Neuron (in vitro differentiated cells): ENCODE measurements around the gene PCMT1.

Experiments
- H2AFZ ChIP-seq: one replicate; pipeline ENCODE4 v1.6.1; 2013; ENCODE audit warnings: low read depth, mild to moderate bottlenecking, inconsistent platforms, low read length, moderate library complexity
- H3K27me3 ChIP-seq: one replicate; pipeline ENCODE4 v1.6.1; 2013; ENCODE audit warnings: low read length; ENCODE audit not compliant: insufficient read depth
- H3K36me3 ChIP-seq: one replicate; pipeline ENCODE4 v1.6.1; 2013; ENCODE audit warnings: low read length; ENCODE audit not compliant: insufficient read depth
- H3K4me1 ChIP-seq: one replicate; pipeline ENCODE4 v1.6.1; 2013; ENCODE audit warnings: low read length; ENCODE audit not compliant: insufficient read depth
- H3K4me3 ChIP-seq: 2 replicates; pipeline ENCODE4 v1.5.1; 2013; ENCODE audit warnings: mild to moderate bottlenecking, low read length, moderate library complexity
- H3K9me3 ChIP-seq: one replicate; pipeline ENCODE4 v1.6.1; 2013; ENCODE audit warnings: low read length

The PCMT1 gene

DNA sequence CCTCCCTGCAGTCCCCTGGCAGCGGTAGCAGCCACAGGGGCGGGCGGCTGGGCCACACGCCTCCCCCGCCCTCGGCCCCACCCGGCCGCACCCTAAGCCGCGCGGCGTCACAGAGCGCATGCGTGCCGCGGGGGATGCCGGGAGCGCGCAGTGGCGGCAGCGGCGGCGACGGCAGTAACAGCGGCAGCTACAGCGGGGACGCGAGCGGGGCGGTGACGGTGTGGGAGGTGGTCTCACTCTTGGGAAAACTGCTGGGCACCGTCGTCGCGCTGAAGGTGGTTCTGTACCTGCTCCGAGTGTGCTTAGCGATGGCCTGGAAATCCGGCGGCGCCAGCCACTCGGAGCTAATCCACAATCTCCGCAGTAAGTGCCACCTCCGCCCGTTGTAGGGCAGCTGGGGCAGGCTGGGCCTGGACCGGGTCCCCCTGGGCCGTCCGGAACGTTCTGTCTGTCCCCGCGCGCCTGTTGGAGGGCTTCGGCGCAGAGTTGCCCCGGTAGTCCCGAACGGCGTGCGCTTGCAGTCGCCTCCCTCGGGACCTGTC is at the start of gene PCMT1:
Gene PCMT1 (plus strand): TSS at position 148 of the 542 bp plus-strand sequence. CDS start 161 bp downstream, at position 309.
- no peaks in the 10 kb centered on the region for H3K27me3 ChIP-seq
- H3K4me3 ChIP-seq: peak within 1 kb of the TSS; percentile 85
- peak within 1 kb of the TSS; percentile 95 for H2AFZ ChIP-seq
- no peaks in the 10 kb centered on the region for H3K36me3 ChIP-seq
- peaks cover 20% of the 10 kb centered on the region for H3K4me1 ChIP-seq
- no peaks in the 10 kb centered on the region for H3K9me3 ChIP-seq

DNA sequence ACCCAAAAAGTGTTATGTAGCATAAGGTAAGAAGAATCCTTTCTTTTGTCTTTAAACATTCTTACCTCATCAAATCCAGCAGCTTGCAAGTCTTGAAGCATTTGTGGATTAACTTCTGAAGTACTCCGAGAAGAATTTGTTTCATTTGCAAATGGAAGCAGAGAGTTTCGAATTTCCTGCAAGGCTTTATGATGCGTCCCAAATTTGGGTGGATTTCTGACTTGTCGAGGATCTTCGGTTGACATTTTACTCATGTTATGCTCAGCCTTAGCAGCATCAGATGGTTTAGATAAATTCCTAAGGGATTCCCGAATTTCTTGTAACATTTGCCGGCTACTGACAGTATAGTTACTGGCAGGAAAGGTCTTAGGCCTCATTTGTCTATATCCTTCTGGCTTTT is 47.8 kb upstream of the PCMT1 start:
- no peaks in the 10 kb centered on the region for H3K9me3 ChIP-seq
- H2AFZ ChIP-seq: no peak overlapping the region
- H3K36me3 ChIP-seq: peaks cover 36% of the 10 kb centered on the region
- H3K27me3 ChIP-seq: no peaks in the 10 kb centered on the region
- H3K4me1 ChIP-seq: no peaks in the 10 kb centered on the region
- H3K4me3 ChIP-seq: no peak overlapping the region

- Histone ChIP-seq H2AFZ (no peak overlapping the region), H3K4me1 (peaks cover 12% of the 10 kb centered on the region), H3K27me3 (no peaks in the 10 kb centered on the region), H3K36me3 (peaks cover 6% of the 10 kb centered on the region), H3K4me3 (no peak overlapping the region), H3K9me3 (no peaks in the 10 kb centered on the region)
Observed at GRCh38 chr6:149711711-149712110, 37.8 kb upstream of the PCMT1 start.

GRCh38 chr6:149714442-149714841 is 35.1 kb upstream of the PCMT1 start:
- H3K4me3 ChIP-seq: no peak overlapping the region
- H3K9me3 ChIP-seq: no peaks in the 10 kb centered on the region
- no peaks in the 10 kb centered on the region for H3K27me3 ChIP-seq
- H3K36me3 ChIP-seq: peaks cover 6% of the 10 kb centered on the region
- peaks cover 17% of the 10 kb centered on the region for H3K4me1 ChIP-seq
- no peak overlapping the region for H2AFZ ChIP-seq

DNA sequence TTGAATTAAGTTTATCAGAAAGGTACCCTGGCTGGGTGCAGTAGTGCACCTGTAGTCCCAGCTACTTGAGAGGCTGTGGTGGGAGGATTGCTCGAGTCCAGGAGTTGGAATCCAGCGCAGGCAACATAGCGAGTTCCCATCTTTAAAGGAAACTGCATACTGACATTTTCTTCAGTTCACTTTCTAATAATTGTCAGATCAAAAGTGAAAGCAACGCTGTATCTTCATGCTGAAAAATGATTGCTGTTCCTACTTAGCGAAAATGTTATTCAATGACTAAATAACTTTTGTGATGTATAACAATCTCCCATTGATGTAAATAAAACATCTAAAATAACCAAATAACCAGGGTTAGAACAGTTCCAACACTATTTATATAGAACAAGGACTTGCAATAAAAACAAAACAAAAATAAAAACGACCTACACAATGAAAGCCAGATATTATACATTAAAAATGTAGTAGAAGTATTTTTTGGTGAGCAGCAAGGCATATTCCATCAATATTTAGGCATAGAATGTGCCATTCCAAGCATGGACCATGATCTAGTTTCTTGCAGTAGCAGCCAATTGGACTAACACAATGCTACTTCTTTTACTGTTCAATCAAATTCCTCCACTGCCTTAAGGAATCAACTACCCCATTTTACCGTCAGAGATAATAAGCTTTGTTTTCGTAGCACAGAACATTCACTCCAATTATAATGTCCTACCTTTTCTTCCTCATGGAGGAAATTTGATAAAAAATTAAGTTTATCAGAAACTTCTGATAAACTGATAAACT is 33.2 kb upstream of the PCMT1 start:
- Histone ChIP-seq H3K27me3 (no peaks in the 10 kb centered on the region), H3K4me1 (peaks cover 17% of the 10 kb centered on the region), H2AFZ (no peak overlapping the region), H3K9me3 (no peaks in the 10 kb centered on the region), H3K36me3 (peaks cover 6% of the 10 kb centered on the region), H3K4me3 (peak overlapping the region; percentile 90)

- peak overlapping the region; percentile 90 for H3K4me3 ChIP-seq
- H3K4me1 ChIP-seq: peaks cover 17% of the 10 kb centered on the region
- no peaks in the 10 kb centered on the region for H3K27me3 ChIP-seq
- peaks cover 6% of the 10 kb centered on the region for H3K36me3 ChIP-seq
- no peaks in the 10 kb centered on the region for H3K9me3 ChIP-seq
- H2AFZ ChIP-seq: peak overlapping the region; percentile 89
Observed at GRCh38 chr6:149717255-149717587, 32.3 kb upstream of the PCMT1 start.

DNA sequence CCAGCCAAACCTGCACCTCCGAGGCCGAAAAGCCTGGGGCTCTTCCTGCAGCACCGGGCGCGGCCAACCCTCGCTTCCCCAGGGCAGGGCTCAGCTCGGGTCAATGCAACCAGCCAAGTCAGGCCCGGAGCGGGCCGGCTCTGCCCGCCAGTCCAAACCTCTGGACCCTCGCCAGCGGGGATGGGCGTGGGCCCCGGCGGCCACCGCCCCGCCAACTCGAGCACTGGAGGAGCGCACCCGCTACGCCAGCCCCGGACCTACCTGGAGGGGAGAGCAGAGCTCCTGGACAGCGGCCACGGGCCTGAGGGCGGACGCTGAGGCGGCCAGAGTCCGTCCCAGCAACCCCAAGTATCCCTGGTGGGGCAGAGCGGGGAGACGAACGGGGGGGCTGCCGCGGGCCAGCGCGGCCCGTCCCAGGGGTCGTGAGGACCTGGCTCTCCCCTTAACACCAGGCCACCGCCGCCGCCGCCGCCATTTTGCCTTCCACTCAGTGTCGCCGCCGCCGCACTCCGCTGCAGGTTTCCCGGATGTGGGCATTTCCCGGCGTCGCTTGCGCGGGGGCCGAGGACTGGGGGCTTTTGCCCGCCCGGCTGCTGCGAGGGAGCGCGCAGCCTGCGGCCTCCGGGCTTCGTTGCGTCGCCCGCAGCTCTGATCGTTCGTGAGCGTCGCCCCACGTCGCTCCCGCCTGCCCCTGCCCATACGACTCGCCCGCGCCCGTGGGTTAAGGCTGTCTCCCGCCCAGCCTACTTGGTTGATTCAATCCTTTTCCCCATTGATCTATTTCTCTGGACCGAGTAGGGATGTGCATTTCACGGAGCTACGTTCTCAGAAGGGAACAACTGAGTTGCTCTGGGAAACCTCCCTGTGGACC is 31.7 kb upstream of the PCMT1 start, which contains the start of gene LATS1:
Gene LATS1 (minus strand): TSS at position 514 of the 871 bp plus-strand sequence. CDS start 15,975 bp downstream, outside the sequence.
- H3K27me3 ChIP-seq: no peaks in the 10 kb centered on the region
- H2AFZ ChIP-seq: peak within 1 kb of the TSS; percentile 89
- no peaks in the 10 kb centered on the region for H3K9me3 ChIP-seq
- peaks cover 17% of the 10 kb centered on the region for H3K4me1 ChIP-seq
- peak within 1 kb of the TSS; percentile 90 for H3K4me3 ChIP-seq
- H3K36me3 ChIP-seq: peaks cover 6% of the 10 kb centered on the region

DNA sequence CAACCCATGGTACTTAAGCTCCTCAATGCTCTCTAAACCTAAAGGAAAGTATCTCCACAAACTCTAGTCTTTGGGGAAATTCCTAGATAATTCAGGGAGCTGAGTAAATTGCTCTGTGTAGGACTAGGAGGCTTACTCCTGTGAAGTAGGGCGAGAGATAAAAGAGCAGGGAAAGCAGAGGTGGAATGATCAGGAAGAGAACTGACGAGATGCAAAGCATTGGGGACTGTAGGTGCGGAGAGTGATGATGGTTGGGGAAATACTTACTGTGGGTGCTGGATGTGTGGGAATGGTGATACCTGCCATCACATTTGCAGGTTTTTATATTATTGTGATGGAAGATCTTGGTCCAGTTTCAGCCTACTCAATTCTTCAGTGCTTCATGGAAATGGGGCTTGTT is 30.0 kb upstream of the PCMT1 start:
- H3K4me3 ChIP-seq: no peak overlapping the region
- no peaks in the 10 kb centered on the region for H3K27me3 ChIP-seq
- peaks cover 12% of the 10 kb centered on the region for H3K36me3 ChIP-seq
- H2AFZ ChIP-seq: no peak overlapping the region
- H3K4me1 ChIP-seq: peaks cover 17% of the 10 kb centered on the region
- no peaks in the 10 kb centered on the region for H3K9me3 ChIP-seq

GRCh38 chr6:149723262-149723661 is 26.3 kb upstream of the PCMT1 start:
- Histone ChIP-seq H3K4me3 (no peak overlapping the region), H2AFZ (no peak overlapping the region), H3K27me3 (no peaks in the 10 kb centered on the region), H3K9me3 (no peaks in the 10 kb centered on the region), H3K4me1 (peaks cover 5% of the 10 kb centered on the region), H3K36me3 (peaks cover 27% of the 10 kb centered on the region)

- no peak overlapping the region for H2AFZ ChIP-seq
- H3K4me3 ChIP-seq: no peak overlapping the region
- no peaks in the 10 kb centered on the region for H3K4me1 ChIP-seq
- H3K27me3 ChIP-seq: no peaks in the 10 kb centered on the region
- H3K36me3 ChIP-seq: peaks cover 33% of the 10 kb centered on the region
- H3K9me3 ChIP-seq: no peaks in the 10 kb centered on the region
Observed at GRCh38 chr6:149723771-149724417, 25.6 kb upstream of the PCMT1 start.

GRCh38 chr6:149725785-149726184 is 23.8 kb upstream of the PCMT1 start:
- Histone ChIP-seq H3K9me3 (no peaks in the 10 kb centered on the region), H3K36me3 (peaks cover 47% of the 10 kb centered on the region), H2AFZ (no peak overlapping the region), H3K4me1 (no peaks in the 10 kb centered on the region), H3K27me3 (no peaks in the 10 kb centered on the region), H3K4me3 (no peak overlapping the region)

- no peaks in the 10 kb centered on the region for H3K9me3 ChIP-seq
- H3K27me3 ChIP-seq: no peaks in the 10 kb centered on the region
- H2AFZ ChIP-seq: no peak overlapping the region
- H3K36me3 ChIP-seq: peaks cover 51% of the 10 kb centered on the region
- H3K4me3 ChIP-seq: no peak overlapping the region
- no peaks in the 10 kb centered on the region for H3K4me1 ChIP-seq
Observed at GRCh38 chr6:149727793-149728498, 21.6 kb upstream of the PCMT1 start.
